ENCODE results near the gene LRRFIP1.
"Not testable (repeated sequence)": the region's sequence is repeated elsewhere in the genome, so short reads cannot be mapped to it uniquely, and the experiment has no call there.

LRRFIP1 gene

GRCh38 chr2:237661270-237661669 lies 33.9 kb downstream of the LRRFIP1 start:
- no peak overlapping the region for H3K4me3 ChIP-seq (ENCODE audit: low read depth, low read length)
- TF ChIP-seq, protein P1, sequence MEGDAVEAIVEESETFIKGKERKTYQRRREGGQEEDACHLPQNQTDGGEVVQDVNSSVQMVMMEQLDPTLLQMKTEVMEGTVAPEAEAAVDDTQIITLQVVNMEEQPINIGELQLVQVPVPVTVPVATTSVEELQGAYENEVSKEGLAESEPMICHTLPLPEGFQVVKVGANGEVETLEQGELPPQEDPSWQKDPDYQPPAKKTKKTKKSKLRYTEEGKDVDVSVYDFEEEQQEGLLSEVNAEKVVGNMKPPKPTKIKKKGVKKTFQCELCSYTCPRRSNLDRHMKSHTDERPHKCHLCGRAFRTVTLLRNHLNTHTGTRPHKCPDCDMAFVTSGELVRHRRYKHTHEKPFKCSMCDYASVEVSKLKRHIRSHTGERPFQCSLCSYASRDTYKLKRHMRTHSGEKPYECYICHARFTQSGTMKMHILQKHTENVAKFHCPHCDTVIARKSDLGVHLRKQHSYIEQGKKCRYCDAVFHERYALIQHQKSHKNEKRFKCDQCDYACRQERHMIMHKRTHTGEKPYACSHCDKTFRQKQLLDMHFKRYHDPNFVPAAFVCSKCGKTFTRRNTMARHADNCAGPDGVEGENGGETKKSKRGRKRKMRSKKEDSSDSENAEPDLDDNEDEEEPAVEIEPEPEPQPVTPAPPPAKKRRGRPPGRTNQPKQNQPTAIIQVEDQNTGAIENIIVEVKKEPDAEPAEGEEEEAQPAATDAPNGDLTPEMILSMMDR (conservative IDR thresholded peaks at IDR 0.05; ENCODE audit: low read depth, low read length) = no peak
- DNase-seq (ENCODE audit: low read depth) = no peak

- no peak for DNase-seq (ENCODE audit: low read depth)
- H3K4me3 ChIP-seq (ENCODE audit: low read depth, low read length) = no peak overlapping the region
These were observed 34.5 kb downstream of the LRRFIP1 start for GRCh38 chr2:237661799-237662328.

DNA sequence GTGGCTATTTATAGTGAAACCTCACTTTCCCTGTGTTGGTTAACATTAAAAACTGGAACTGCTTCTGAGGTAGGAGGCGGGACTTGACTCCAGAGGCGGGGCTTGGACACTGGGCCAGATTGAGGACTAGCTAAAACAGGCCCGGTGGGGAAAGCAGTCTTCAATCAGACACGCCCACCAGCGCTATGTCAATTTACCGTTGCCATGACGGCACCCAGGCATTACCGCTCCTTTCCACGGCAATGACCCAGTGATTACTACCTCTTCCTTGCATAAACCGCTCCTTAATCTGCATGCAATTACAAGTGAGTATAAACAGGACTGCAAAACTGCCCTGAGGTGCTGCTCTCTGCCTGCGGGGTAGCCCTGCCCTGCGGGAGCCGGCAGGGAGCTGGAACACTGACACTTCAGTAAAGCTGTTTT lies 35.3 kb downstream of the LRRFIP1 start:
- TF ChIP-seq, protein P1 (conservative IDR thresholded peaks at IDR 0.05; ENCODE audit: low read depth, low read length) = peak; percentile 22
- DNase-seq (ENCODE audit: low read depth) = peak; percentile 96
- peak overlapping the region; percentile 33 for H3K4me3 ChIP-seq (ENCODE audit: low read depth, low read length)

More at GRCh38 chr2:237661799-237662328, 34.5 kb downstream of the LRRFIP1 start:
- TF ChIP-seq, protein P1 (conservative IDR thresholded peaks at IDR 0.05; ENCODE audit: low read depth, low read length) = no peak

DNA sequence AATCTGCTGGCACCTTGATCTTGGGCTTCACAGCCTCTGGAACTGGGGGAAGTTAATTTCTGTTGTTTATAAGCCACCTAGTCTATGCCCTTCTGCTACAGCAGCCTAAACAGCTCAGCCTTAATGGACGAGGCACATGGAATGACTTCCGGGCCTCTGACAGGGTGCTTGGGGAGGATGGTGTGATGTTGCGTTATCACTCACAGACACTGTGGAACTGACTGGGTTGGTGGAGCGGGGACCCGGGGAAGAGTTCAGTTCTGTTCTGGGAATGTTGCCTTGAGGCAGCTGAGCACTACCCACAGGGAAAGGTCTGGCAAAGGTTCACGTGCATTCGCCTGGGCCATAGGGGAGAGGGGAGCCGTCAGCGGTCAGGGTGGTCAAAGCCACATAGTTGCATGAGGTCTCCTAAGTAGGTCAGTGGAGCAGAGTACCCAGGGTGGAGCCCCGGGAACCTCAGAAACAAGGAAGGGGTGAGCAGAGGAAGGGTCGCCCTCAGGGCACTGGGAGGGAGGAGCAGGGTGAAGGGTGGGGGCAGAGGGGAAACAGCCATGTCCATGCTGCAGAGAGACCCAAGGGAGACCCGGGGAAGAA lies 36.2 kb downstream of the LRRFIP1 start:
- H3K4me3 ChIP-seq (ENCODE audit: low read depth, low read length) = no peak overlapping the region
- no peak for DNase-seq (ENCODE audit: low read depth)
- TF ChIP-seq, protein P1 (conservative IDR thresholded peaks at IDR 0.05; ENCODE audit: low read depth, low read length) = no peak

- no peak for DNase-seq (ENCODE audit: low read depth)
- H3K4me3 ChIP-seq (ENCODE audit: low read depth, low read length) = no peak overlapping the region
- TF ChIP-seq, protein P1 (conservative IDR thresholded peaks at IDR 0.05; ENCODE audit: low read depth, low read length) = no peak
These were observed 36.8 kb downstream of the LRRFIP1 start for GRCh38 chr2:237664151-237664550.

DNA sequence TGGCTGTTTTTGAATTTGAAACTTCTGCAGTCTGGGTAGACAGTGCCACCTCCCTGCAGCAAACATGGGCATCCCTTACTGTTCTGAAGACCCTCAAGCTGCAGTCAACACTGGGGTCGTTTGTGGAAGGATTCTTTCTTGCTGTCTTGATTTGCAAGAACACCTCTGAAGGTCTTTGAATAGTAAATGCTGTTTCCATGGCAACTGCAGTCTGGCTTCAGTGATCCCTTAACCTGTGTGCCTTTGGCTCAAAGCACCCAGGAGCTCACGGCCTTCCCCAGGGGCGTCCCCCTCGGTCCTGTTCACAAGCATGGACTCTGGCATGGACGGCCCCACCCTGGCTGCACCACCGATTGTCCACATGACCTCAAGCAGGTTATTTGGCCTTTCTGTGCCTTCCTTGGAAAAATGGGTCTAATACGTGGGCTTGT lies 38.3 kb downstream of the LRRFIP1 start:
- DNase-seq (ENCODE audit: low read depth) = peak; percentile 13
- H3K4me3 ChIP-seq (ENCODE audit: low read depth, low read length) = no peak overlapping the region
- TF ChIP-seq, protein P1 (conservative IDR thresholded peaks at IDR 0.05; ENCODE audit: low read depth, low read length) = peak; percentile 34

DNA sequence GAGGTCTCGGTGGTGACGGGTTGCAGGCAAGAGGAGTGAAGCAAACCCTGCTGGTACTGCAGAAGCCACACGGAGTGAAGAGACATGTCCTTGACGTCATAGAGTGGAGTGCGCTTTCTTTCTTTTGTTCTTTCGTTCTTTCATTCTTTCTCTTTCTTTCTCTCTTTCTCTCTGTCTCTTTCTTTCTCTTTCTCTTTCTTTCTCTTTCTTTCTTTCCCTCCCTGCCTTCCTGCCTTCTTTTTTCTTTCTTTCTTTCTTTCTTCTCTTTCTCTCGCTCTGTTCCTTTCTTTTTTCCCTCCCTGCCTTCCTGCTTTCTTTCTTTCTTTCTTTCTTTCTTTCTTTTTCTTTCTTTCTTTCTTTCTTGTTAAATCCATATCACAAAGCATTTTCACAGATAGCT lies 39.2 kb downstream of the LRRFIP1 start:
- TF ChIP-seq, protein P1 (conservative IDR thresholded peaks at IDR 0.05; ENCODE audit: low read depth, low read length) = no peak

GRCh38 chr2:237667050-237667576 lies 39.7 kb downstream of the LRRFIP1 start:
- DNase-seq (ENCODE audit: low read depth); H3K4me3 ChIP-seq (ENCODE audit: low read depth, low read length): not testable (repeated sequence)

More for the DNA sequence above, 39.2 kb downstream of the LRRFIP1 start:
- no peak for DNase-seq (ENCODE audit: low read depth)
- H3K4me3 ChIP-seq (ENCODE audit: low read depth, low read length) = no peak overlapping the region
